BJ (cell line): ENCODE data around the gene SPEM3. TPM values are rescaled to one million over a fixed set of nuclear protein-coding genes. Genes with fewer than 3 reads are reported as not detected.

ENCODE experiments used
- polyA plus RNA-seq: library from polyadenylated mRNA; depleted of rRNA; stranded (reverse); fragments of >200 nt; gene quantifications from 2 replicates; pipeline ENCODE4 v1.2.3, GENCODE V29; 2011; rRNA removed

Gene SPEM3
- polyA plus RNA-seq, 1 experiment = not detected

Other genes starting within 250 kb of the SPEM3 start
- gene ASGR1, start 249.5 kb upstream of the SPEM3 start, polyA plus RNA-seq = 0.56 and 0.59 TPM in 2 replicates
- gene DLG4, start 209.0 kb upstream of the SPEM3 start, polyA plus RNA-seq = 13.3 and 20.4 TPM in 2 replicates
- gene ACADVL, start 208.9 kb upstream of the SPEM3 start, polyA plus RNA-seq = 335 and 517 TPM in 2 replicates
- 3.6 and 5.0 TPM in 2 replicates for gene DVL2, start 194.3 kb upstream of the SPEM3 start, polyA plus RNA-seq
- 59.0 and 72.8 TPM in 2 replicates for gene PHF23, start 189.4 kb upstream of the SPEM3 start, polyA plus RNA-seq
- 762 and 865 TPM in 2 replicates for gene GABARAP, start 186.4 kb upstream of the SPEM3 start, polyA plus RNA-seq
- gene CTDNEP1, start 177.1 kb upstream of the SPEM3 start, polyA plus RNA-seq = 117 and 129 TPM in 2 replicates
- gene ELP5, start 176.6 kb upstream of the SPEM3 start, polyA plus RNA-seq = 29.8 and 35.6 TPM in 2 replicates
- 1.5 and 2.1 TPM in 2 replicates for gene CLDN7, start 166.4 kb upstream of the SPEM3 start, polyA plus RNA-seq
- 0.15 and 0.36 TPM in 2 replicates for gene SLC2A4, start 147.1 kb upstream of the SPEM3 start, polyA plus RNA-seq
- 0.11 TPM in 2 replicates for gene YBX2, start 134.2 kb upstream of the SPEM3 start, polyA plus RNA-seq
- 556 and 579 TPM in 2 replicates for gene EIF5A, start 121.2 kb upstream of the SPEM3 start, polyA plus RNA-seq
- 12.7 and 37.4 TPM in 2 replicates for gene GPS2, start 113.5 kb upstream of the SPEM3 start, polyA plus RNA-seq
- gene NEURL4, start 99.5 kb upstream of the SPEM3 start, polyA plus RNA-seq = 8.0 and 14.9 TPM in 2 replicates
- 1.7 and 2.0 TPM in 2 replicates for gene ACAP1, start 92.3 kb upstream of the SPEM3 start, polyA plus RNA-seq
- 16.2 and 19.8 TPM in 2 replicates for gene KCTD11, start 76.7 kb upstream of the SPEM3 start, polyA plus RNA-seq
- gene TMEM95, start 73.7 kb upstream of the SPEM3 start, polyA plus RNA-seq = not detected in 2 replicates
- gene TNK1, start 47.8 kb upstream of the SPEM3 start, polyA plus RNA-seq = 1.7 and 2.2 TPM in 2 replicates
- 40.1 and 76.1 TPM in 2 replicates for gene PLSCR3, start 34.3 kb upstream of the SPEM3 start, polyA plus RNA-seq
- 65.4 and 101 TPM in 2 replicates for gene TMEM256, start 24.8 kb upstream of the SPEM3 start, polyA plus RNA-seq
- 6.0 and 8.5 TPM in 2 replicates for gene NLGN2, start 21.0 kb upstream of the SPEM3 start, polyA plus RNA-seq
- not detected in 2 replicates for gene SPEM1, start 8.5 kb upstream of the SPEM3 start, polyA plus RNA-seq
- not detected in 2 replicates for gene SPEM2, start 3.2 kb upstream of the SPEM3 start, polyA plus RNA-seq
- gene TMEM102, start 6.6 kb downstream of the SPEM3 start, polyA plus RNA-seq = 1.8 and 3.0 TPM in 2 replicates
- gene FGF11, start 10.7 kb downstream of the SPEM3 start, polyA plus RNA-seq = 0.50 and 0.98 TPM in 2 replicates
- 6.8 and 7.4 TPM in 2 replicates for gene CHRNB1, start 16.2 kb downstream of the SPEM3 start, polyA plus RNA-seq
- 23.6 and 25.9 TPM in 2 replicates for gene ZBTB4, start 50.8 kb downstream of the SPEM3 start, polyA plus RNA-seq
- not detected in 2 replicates for gene SLC35G6, start 52.6 kb downstream of the SPEM3 start, polyA plus RNA-seq
- gene POLR2A, start 55.5 kb downstream of the SPEM3 start, polyA plus RNA-seq = 21.5 and 27.7 TPM in 2 replicates
- gene TNFSF12, start 120.2 kb downstream of the SPEM3 start, polyA plus RNA-seq = 29.2 and 49.5 TPM in 2 replicates
- gene TNFSF13, start 129.9 kb downstream of the SPEM3 start, polyA plus RNA-seq = 2.0 and 2.4 TPM in 2 replicates
- 69.8 and 72.2 TPM in 2 replicates for gene SENP3, start 133.1 kb downstream of the SPEM3 start, polyA plus RNA-seq
- 58.2 and 93.2 TPM in 2 replicates for gene CD68, start 150.8 kb downstream of the SPEM3 start, polyA plus RNA-seq
- 142 and 174 TPM in 2 replicates for gene MPDU1, start 155.0 kb downstream of the SPEM3 start, polyA plus RNA-seq
- gene SOX15, start 161.2 kb downstream of the SPEM3 start, polyA plus RNA-seq = 0.34 and 0.49 TPM in 2 replicates
- 33.6 and 46.2 TPM in 2 replicates for gene FXR2, start 186.0 kb downstream of the SPEM3 start, polyA plus RNA-seq
- 33.9 and 37.4 TPM in 2 replicates for gene SAT2, start 199.0 kb downstream of the SPEM3 start, polyA plus RNA-seq
- 0.85 and 1.2 TPM in 2 replicates for gene SHBG, start 201.3 kb downstream of the SPEM3 start, polyA plus RNA-seq
- gene ATP1B2, start 222.1 kb downstream of the SPEM3 start, polyA plus RNA-seq = not detected in 2 replicates